Renal pelvis (tissue), 4 donors: ENCODE results near the gene RAPGEF5. TPM values are rescaled to one million over a fixed set of nuclear protein-coding genes. Genes with fewer than 3 reads are reported as not detected.
A peak's percentile ranks its signal among the peaks of the same experiment; 100 is the strongest.
"Not testable (repeated sequence)": the region's sequence is repeated elsewhere in the genome, so short reads cannot be mapped to it uniquely, and the experiment has no call there.

Experiments
- DNase-seq: peaks from one replicate; pipeline ENCODE4 v3.0.0-alpha.2; 2013
- polyA plus RNA-seq, 3 donors: library from polyadenylated mRNA; unstranded; fragments of 120-200 nt; gene quantifications; one replicate each; pipeline ENCODE4 v1.2.1, GENCODE V29; 2013; ENCODE audit not compliant: insufficient read length in 3 of 3

RAPGEF5 gene
- polyA plus RNA-seq, 3 donors, result 32.0 to 38.6 (median 33.1) TPM

DNA sequence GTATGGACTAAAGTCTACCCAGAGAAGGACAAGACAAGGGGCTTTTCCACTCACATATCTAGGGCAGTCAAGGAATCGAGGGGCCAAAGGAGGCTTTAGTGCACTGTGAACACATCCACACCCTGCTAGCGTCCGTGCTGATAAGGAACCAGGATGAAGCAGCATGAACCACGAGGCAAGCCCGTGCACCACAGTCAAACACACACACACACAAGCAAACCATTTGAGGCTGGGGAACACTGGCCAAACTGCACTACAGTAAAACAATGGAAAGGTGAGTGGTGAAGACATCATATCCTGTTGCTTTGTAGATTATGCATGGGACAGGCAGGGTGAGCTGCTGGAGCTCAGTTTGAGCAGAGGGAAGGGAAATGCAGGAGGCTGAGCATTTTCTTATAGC, 233.8 kb downstream of the RAPGEF5 start:
- no peak for DNase-seq

DNA sequence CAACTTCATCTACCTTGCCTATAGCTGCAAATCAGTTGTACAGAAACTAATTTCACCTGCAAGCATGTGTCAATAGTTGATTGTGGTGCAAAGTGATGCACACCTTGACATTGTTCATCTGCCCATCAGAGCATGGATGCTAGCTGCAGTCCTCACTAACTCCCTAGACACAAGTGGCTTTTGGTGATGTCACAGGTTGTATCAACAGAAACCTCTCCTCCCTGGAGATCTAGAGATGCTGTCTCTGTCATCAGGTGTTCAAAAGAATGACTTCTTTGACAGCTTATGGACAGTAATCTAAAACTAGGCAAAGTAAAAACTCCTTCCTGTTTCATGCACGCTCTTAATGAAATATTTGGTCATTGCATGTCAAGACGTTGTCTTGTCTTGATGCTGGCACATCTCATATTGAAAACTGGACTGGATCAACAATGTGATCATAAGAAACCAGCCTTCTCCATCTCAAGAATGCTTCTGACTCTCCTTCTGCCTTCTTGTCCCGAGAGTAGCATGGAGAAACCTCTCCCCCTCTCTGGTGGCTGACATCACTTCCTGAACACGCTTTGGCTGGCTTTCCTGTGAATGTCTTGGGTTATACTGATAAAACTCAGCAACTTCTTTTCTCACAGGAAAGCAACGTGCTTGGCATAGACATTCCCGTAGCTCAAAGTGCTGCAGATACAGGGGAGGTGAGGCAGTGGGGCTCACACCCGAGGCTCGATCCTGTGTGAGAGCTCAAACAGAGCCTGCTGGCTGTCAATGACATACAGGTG, 235.1 kb downstream of the RAPGEF5 start:
- no peak for DNase-seq

DNA sequence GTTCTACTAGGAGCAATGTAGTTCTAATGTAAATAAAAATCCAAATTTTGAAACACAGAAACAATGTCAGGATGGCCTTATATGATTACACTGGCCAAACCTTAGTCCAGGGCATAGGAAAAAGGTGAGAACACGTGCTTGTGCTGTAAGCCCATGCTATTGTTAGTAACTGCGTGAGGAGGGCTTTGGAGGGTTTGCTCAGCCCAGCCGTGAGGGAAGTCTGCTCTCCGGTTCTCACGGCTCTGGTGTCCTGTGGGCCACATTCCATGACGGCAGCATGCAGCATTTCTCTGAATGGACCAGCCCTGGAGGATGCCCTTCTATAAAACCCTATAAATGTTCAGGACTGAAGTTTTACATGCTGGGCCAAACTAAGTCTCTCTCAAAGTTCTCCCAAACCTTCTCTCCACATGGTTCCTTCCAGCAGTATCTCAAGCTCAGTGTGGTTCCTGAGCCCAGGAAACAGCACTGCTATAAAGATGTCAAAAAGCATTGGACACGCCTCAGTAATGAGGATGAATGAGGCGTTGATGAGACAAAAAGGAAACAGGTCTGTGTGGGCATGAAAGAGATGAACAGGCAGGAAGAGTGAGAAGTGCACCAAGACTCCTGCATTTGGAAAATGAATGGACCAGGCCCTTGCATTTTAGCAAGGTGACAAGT, 236.4 kb downstream of the RAPGEF5 start:
- no peak for DNase-seq

DNA sequence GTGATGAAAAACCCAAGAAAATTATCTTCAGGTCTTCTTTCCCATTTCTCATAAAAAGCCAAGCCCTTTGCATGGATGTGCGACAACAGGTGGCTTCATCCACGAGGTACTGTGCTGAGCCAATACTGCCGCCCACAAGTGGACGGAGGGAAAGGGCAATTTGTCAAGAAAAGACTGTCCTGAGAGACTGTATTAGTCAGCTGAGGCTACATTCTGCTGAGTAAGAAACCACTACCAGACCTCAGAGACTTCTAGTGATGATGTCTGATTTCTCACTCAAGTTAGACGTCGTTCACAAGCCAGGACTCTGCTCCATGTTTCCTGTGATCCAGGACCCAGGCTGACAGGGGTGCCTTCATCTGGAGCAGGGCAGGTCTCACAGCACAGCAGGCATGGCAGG, 239.7 kb downstream of the RAPGEF5 start:
- DNase-seq, result no peak

DNA sequence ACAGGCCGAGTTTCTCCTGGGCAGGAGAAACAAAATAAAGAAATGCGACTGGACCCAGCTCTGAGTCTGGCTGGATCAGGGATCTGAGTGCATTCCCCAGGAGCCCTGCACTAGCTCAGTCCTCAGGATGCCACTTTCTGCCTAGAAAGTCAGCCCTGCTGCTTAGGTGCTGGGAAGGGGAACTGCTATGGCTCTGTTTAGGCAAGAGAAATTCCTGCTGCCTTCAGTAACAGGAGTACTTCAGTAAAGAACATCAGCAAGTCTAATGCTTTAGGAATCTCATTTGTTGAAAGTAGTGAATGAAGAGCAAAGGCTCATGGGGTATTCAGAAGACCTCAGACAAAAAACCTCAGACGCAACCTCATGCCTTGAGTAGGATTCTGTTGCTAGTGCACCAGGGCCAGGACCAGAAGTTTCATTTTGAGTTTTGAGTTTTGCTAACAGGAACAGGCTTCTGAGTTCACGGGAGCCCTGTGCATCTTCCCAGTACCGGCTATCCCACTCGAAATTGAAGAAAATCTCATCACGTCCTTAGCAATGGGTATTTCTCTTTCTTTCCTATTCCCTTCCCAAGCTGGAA, 240.4 kb downstream of the RAPGEF5 start:
- DNase-seq, result no peak

DNA sequence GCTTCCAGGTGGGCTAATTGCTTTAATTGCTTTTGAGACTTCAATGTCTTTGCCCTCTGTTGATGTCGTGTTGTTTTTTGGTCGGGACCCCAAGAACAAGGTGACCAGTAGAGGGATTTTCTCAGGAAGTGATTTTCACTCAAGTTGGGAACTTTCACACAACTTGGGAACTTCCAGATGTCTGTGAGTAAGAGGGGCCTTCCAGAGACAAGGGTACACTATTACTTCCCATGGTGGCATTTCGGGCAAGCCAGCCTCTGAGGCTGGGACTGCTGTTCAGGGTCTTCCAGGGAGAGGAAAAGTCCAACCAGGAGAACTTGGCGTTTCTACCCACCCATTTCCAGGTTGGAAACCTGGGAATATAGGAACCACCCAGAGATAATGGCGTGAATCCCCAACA, 241.3 kb downstream of the RAPGEF5 start:
- no peak for DNase-seq

DNA sequence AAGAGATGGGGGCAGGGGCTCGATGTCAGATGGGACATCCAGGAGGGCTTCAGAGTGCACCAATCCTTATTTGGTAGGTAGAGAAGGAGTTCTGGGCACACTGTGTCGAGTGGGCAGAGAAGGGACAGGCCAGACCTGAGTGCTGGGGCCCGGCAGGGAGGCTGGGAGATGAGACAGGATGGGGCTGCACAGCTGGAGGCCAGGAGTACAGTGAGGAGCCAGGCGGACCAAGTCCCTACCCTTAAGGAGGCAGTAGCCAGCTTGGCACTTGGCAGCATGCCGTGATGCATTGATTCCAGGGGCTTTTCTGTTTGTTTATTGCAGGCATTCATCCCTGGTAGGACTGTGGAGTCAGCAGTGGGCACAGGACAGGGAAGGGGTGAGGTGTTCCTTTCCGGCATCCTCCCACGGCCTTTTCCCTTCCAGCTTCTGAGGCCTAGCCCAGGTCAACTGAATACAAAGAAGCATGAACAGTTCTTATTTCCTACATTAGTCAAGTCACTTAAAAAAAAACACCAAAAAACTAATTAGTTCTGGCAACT, 242.4 kb downstream of the RAPGEF5 start:
- no peak for DNase-seq

DNA sequence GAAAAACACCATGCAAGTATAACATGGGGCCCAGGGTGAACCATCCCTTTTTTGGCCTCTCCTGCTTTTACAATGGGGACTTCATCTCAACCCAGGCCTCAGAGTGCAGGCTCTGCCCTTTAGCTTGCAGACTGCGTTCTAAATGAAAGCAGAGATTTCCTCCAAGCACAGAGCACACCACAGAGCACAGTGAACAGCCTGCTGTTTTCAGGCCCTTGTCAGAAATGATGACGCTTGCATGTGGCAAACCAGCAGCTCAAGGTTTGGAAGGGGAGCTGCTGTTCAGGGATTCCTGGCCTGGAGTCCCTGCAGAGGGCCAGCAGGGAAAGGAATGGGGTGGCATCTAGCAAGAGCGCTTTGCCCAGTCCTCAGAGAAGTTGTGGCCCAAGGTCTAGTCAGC, 243.9 kb downstream of the RAPGEF5 start:
- no peak for DNase-seq

DNA sequence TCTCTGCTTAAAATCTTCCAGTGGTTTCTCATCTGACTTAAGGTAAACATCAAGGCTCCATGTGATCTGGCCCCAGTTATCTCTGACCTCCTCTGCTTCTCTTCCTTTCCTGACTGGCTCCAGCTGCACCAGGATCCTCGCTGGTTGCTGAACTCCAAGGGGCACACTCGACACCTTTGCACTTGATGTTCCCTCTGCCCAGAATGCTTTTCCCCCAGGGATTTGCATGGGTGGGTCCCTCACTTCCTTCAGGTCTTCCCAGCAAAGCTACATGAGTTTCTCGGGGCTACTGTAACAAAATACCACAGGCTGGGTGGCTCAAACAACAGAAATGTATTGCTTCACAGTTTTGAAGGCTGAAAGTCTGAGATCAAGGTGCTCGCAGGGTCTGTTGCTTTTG, 245.3 kb downstream of the RAPGEF5 start:
- no peak for DNase-seq

DNA sequence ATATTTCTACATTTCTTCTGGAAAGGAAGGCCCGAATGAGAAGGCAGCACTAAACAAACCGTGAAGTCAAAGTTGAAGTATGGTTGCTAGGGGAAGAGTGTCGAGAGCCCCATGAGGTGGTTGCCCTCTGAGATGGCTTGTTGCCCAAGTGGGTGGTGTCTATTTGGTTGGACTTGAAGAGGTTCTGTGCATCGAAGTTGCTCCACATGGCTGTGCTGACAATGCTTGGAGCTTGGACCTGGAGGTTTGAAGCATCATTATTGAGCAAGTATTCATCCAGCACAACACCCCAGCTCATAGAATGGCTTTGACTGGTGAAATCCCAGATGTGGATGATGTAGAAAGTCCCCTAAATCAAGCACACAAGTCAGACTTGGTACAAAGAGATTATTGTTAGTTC, 246.1 kb downstream of the RAPGEF5 start:
- DNase-seq, result no peak

DNA sequence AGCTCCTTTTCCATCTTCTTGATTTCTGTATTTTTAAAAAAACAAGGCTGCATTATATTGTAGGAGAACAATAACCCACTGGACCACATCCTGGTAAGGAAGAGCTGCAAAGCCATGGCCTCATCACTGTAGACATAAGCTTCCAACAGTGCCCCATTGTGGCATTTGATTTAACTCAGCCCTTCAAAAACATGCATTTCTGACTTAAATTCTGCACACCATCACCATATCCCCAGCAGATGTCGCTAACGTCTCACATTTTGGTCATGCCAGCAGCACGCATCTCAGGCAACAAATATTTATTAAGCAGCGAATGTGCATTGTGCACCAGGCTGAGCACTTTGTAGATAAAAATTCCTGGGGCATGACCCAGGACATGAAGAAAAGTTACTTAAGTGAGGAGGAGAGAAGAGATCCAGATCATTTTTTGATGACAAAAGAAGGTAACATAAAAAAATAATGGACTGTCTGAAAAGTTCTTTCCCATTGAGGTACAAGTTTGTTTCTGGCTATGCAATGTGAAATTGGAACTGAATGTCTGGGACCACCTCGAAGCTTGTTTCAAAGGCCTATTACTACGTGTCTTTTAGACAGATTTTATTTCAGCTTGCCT, 246.6 kb downstream of the RAPGEF5 start:
- peak; percentile 85 for DNase-seq

DNA sequence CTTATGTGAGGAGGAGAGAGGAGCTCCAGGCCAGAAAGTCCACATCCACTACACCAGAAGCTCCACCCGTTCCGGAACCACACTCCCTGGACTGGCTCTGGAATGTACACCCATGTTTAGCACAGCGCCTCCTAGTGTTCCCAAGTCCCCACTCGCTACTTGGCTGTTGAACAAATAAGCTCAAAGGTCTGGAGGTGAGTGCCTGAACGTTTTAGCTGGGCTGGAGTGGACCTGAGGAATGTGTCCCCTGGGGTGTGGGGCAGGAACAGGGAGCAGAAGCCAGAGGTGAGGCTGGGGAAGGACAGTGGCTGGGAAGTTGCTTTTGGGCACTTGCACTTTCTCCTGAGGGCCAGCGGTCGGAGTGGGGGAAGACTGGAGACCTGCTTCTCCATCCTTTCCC, 247.2 kb downstream of the RAPGEF5 start:
- no peak for DNase-seq

DNA sequence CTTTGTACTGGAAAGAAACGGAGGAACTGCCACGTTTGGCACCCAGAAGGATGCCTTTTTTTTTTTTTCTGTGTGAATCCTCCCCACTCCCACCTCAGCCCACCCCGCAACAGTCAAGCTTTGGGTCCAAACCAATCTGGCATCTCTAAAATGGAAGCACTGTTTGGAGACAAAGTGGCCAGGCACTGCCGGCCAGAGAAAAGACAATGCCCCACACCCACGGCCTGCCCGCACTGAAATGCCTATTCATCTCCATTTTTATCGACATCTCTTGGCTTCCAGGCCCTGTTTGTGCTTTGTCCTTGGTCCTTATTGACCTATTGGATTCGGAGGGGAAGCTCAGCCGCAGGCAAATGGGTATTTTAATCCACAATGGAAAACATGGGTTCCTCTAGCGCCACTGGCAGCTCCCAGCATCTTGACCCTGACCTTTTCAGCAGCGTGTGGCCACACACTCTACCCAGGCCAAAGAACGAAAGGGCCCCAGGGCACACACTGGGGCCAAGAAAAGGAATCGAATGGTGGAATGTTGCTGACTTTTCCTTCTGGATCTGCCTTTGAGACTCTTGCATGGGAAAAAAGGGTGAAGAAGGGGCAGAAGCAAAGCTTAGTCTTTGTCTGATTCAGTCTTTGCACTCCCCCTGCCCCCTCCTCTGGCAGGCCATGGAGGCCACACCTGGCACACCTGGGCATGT, 248.7 kb downstream of the RAPGEF5 start:
- DNase-seq, result no peak

DNA sequence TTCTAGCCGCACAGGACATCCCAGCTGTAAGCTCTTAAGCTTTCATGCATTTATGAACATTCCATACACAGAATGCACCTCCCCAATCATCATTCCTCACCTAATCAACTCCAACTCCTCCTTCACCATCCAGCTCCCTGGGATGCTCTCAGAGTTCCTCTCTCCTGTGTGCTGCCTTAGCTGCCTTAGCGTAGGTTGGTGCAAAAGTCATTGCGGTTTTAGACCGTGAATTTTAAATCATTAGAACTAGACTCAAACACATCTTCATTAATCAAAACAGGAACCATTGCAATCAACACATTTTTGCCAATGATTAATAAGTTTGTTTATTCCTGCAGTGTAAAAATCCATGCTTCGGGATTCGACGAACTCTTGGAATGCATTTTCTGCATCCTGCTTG, 251.4 kb downstream of the RAPGEF5 start:
- DNase-seq, result no peak

DNA sequence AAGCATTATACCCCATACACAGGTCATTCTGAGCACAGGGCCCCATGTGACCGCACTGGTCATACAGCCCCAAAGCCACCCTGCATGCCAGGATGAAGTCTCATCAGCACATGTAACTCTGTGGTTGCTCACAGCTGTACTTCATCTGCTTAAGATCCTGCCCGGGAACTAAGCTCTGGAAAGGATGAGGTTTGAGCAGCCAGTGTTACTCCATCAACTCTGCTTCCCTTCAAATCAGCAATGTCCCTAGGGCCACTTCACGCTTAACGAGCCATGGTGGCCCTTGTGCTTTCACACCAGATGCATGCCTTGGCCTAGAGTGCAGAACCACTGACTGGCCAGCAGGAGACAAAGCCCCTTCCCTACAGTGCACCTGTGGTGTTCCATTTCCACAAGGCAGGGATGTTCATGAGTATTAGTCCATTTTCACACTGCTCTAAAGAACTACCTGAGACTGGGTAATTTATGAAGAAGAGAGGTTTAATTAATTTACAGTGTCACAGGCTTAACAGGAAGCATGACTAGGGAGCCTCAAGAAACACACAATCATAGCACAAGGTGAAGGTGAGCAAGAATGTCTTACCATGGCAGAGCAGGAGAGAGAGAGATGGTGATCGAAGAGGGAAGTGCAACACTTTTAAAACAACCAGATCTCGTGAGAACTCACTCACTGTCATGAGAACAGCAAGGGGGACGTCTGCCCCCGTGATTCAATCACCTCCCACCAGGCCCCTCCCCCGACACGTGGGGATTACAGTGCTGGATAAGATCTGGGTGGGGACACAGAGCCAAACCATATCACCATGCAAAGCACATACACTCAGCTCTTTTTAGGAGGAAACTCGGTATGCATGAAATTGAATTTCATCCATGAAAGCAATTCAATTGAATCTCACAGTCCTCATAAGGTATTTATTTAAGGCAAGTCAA, 262.3 kb downstream of the RAPGEF5 start:
- DNase-seq, result no peak

DNA sequence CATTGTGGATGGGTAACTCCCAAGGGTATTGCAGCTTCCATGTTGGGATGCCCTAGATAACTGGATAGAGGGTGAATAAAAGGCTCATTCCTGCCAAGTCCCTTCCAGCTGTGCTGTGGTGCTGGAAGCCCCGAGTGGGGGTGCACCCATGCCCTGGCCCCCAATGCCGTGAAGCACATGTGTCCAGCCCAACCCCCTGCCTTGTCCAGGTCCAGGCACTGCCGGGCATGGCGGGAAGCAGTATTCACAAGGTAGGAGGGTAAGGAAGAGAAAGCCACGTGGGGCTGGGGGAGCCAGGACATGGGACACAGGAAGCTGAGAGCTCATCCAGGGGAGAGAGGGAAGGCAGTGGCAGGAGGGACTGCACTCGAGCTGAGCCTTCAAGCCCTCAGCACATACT, 263.0 kb downstream of the RAPGEF5 start:
- DNase-seq, result no peak

DNA sequence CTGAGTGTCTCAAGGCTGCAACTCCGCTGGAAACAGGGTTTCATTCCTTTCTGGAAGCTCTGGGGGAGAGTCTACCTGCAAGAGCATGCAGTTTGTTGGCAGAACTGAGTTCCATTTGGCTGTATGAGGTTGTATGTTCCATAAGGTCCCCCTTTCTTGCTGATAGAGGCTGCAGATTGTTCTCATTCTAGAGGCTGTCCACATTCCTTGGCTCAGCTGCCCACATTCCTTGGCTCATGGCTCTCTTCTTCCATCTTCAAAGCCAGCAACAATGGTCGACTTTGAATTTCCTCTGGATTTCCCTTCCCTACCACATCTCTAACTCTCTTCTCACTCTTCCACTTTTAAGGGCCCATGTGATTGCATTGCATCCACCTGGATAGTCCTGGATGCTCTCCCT, 264.0 kb downstream of the RAPGEF5 start:
- DNase-seq, result no peak

DNA sequence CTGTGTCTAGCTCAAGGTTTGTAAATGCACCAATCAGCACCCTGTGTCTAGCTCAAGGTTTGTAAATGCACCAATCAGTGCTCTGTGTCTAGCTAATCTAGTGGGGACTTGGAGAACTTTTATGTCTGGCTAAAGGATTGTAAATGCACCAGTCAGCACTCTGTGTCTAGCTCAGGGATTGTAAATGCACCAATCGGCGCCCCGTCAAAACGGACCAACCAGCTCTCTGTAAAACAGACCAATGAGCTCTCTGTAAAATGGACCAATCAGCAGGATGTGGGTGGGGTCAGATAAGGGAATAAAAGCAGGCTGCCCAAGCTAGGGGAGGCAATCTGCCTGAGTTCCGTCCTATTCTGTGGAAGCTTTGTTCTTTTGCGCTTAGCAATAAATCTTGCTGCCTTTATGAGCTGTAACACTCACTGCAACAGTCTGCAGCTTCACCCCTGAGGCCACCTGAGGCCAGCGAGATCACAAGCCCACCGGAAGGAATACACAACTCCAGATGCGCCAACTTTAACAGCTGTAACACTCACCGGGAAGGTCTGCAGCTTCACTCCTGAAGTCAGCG, 265.9 kb downstream of the RAPGEF5 start:
- DNase-seq, result not testable (repeated sequence)

DNA sequence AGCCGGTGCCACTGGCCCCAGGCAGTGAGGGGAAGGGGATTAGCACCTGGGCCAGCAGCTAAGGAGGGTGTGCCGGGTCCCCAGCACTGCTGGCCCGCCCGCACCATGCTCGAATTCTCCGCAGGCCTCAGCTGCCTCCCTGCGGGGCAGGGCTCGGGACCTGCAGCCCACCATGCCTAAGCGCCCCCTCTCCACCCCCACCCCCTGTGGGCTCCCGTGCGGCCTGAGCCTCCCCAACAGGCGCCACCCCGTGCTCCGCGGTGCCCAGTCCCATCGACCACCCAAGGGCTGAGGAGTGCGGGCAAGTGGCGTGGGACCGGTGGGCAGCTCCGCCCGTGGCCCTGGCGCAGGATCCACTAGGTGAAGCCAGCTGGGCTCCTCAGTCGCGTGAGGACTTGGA, 266.4 kb downstream of the RAPGEF5 start:
- DNase-seq, result no peak

DNA sequence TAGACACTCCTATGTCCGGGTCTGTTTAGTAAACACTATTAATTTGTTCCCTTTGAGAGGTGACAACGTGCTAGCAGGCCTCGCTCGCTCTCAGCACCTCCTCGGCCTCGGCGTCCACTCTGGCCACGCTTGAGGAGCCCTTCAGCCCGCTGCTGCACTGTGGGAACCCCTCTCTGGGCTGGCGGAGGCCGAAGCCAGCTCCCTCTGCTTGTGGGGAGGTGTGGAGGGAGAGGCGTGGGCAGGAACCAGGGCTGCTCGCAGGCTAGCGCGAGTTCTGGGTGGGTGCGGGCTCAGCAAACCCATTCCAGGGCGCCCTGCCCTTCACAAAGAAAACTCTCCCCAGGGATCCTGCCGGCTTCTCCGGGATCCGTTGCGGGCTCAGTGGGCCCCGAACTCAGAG, 266.8 kb downstream of the RAPGEF5 start:
- DNase-seq, result no peak

DNA sequence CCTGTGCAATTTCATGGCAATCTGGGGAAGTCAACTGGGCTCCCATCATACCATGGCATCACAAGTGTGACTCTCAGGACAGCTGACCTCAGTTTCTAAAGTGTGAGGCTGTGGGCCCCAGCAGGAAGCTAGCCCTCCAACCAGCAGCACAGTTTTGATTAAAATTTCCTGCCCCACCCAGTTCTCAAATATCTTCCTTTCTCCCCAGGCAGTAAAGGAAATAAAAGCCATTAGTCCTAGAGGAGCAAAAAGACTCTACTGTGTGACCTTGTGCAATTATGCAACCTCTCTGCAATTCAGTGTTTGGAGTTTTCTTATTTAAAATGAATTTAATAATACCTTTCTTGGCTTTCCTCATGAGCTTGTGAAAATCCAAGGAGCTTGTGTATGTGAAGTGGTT, 268.1 kb downstream of the RAPGEF5 start:
- DNase-seq, result no peak
